Stimulated activated CD4-positive, alpha-beta T cell treated with anti-CD3 and anti-CD28 coated beads, Interleukin-15, amount 100 ng/mL, for 1 hour (primary cell): ENCODE measurements around the gene CYFIP1.

ENCODE experiments used
- DNase-seq, 2 donors: peaks; one replicate each; pipeline ENCODE4 v3.0.0-alpha.2; 2020; ENCODE audit warnings: low read depth in 1 of 2, low spot score in 1 of 2

The CYFIP1 gene

GRCh38 chr15:22891426-22892210, 88.5 kb downstream of the CYFIP1 start:
- no peak for DNase-seq

- DNase-seq: no peak
These were observed 89.9 kb downstream of the CYFIP1 start for GRCh38 chr15:22890296-22890695.

- DNase-seq: no peak
These were observed 90.9 kb downstream of the CYFIP1 start for GRCh38 chr15:22889146-22889818.

- DNase-seq: no peak
These were observed 91.9 kb downstream of the CYFIP1 start for GRCh38 chr15:22888120-22888859.

- no peak for DNase-seq
These were observed 92.8 kb downstream of the CYFIP1 start for GRCh38 chr15:22887157-22887951.

- DNase-seq: no peak
These were observed 95.0 kb downstream of the CYFIP1 start for GRCh38 chr15:22885120-22885519.

- DNase-seq: peak in 1 of 2 donors; percentile 4
These were observed 95.8 kb downstream of the CYFIP1 start for GRCh38 chr15:22884344-22884743.

GRCh38 chr15:22883196-22883595, 97.0 kb downstream of the CYFIP1 start:
- DNase-seq: no peak

GRCh38 chr15:22881739-22882440, 98.3 kb downstream of the CYFIP1 start:
- no peak for DNase-seq

GRCh38 chr15:22880981-22881738, 99.0 kb downstream of the CYFIP1 start:
- no peak for DNase-seq

GRCh38 chr15:22880068-22880980, 99.8 kb downstream of the CYFIP1 start:
- DNase-seq: no peak

GRCh38 chr15:22878103-22878502, 102.1 kb downstream of the CYFIP1 start:
- DNase-seq: no peak

- DNase-seq: no peak
These were observed 102.6 kb downstream of the CYFIP1 start for GRCh38 chr15:22877607-22878006.

GRCh38 chr15:22877117-22877516, 103.1 kb downstream of the CYFIP1 start:
- DNase-seq: no peak

- no peak for DNase-seq
These were observed 105.2 kb downstream of the CYFIP1 start for GRCh38 chr15:22874966-22875365.

- no peak for DNase-seq
These were observed 105.9 kb downstream of the CYFIP1 start for GRCh38 chr15:22874256-22874655.

- no peak for DNase-seq
These were observed 106.3 kb downstream of the CYFIP1 start for GRCh38 chr15:22873841-22874240.

GRCh38 chr15:22872936-22873701, 107.0 kb downstream of the CYFIP1 start:
- no peak for DNase-seq
